B cell (primary cell): ENCODE data around the gene APBA2. TPM values are rescaled to one million over a fixed set of nuclear protein-coding genes. Genes with fewer than 3 reads are reported as not detected.

Experiments
- ATAC-seq: fragments of 200-7000 bp; cut with Tn5 transposase; one replicate; pipeline ENCODE4 v1.10.0; 2021; ENCODE audit warnings: low read depth, mild to moderate bottlenecking, moderate number of reproducible peaks, moderate library complexity
- CTCF ChIA-PET: fragments of 350-600 bp; sonication (Branson Sonifier 250); formaldehyde crosslinking; loops from one replicate; lab custom pipeline; 2021; ENCODE audit warnings: antibody characterized with exemption, inconsistent platforms; lab: Charles Lee
- POLR2A ChIA-PET: fragments of 350-600 bp; sonication (Branson Sonifier 250); formaldehyde crosslinking; loops from one replicate; lab custom pipeline; 2021; ENCODE audit warnings: antibody characterized with exemption; lab: Charles Lee
- DNase-seq: peaks from one replicate; pipeline ENCODE4 v3.0.0; 2013
- H2AFZ ChIP-seq: 2 replicates; pipeline ENCODE4 v1.6.1; 2012; ENCODE audit warnings: mild to moderate bottlenecking, low read depth, low read length; ENCODE audit not compliant: insufficient read depth, poor library complexity, severe bottlenecking
- H3K27ac ChIP-seq, 2 donors: 1 replicate in 1 of 2; 2 replicates in 1 of 2; pipeline ENCODE4 v1.5.1; 2012 to 2013; ENCODE audit warnings: low read length in 2 of 2, mild to moderate bottlenecking in 2 of 2, moderate library complexity in 1 of 2
- H3K27me3 ChIP-seq, 4 experiments: fragments of 200-600 bp in 1 of 4; sonication (generic) in 1 of 4; replicated peaks in 1 of 4; 1 replicate in 2 of 4; 2 replicates in 2 of 4; pipeline versions ENCODE4 v1.6.1 to v1.7.0; 2013 to 2016; ENCODE audit warnings: low read length in 3 of 4, mild to moderate bottlenecking in 2 of 4, mixed read lengths in 1 of 4, moderate library complexity in 1 of 4; ENCODE audit not compliant: insufficient read depth in 4 of 4, control insufficient read depth in 3 of 4; ENCODE audit errors: control extremely low read depth in 1 of 4
- H3K36me3 ChIP-seq, 2 experiments: replicated peaks in 1 of 2; 1 replicate in 1 of 2; 2 replicates in 1 of 2; pipeline versions ENCODE4 v1.6.1 to v1.7.1; 2013; ENCODE audit warnings: low read length in 1 of 2; ENCODE audit not compliant: insufficient read depth in 2 of 2, control insufficient read depth in 1 of 2; ENCODE audit errors: control extremely low read depth in 1 of 2, extremely low read depth in 1 of 2
- H3K4me1 ChIP-seq, 2 donors: fragments of 200-600 bp in 1 of 2; sonication (generic) in 1 of 2; 1 replicate in 1 of 2; 2 replicates in 1 of 2; pipeline versions ENCODE4 v1.5.1 to v1.6.1; 2013 to 2017; ENCODE audit warnings: low read length in 2 of 2; ENCODE audit not compliant: control insufficient read depth in 2 of 2, insufficient read depth in 2 of 2
- H3K4me2 ChIP-seq: replicated peaks from 2 replicates; pipeline ENCODE3; 2012; ENCODE audit warnings: mild to moderate bottlenecking, low read depth, low read length; ENCODE audit not compliant: poor library complexity, severe bottlenecking
- H3K4me3 ChIP-seq, 5 experiments: fragments of 200-600 bp in 1 of 5; sonication (generic) in 1 of 5; 1 replicate in 3 of 5; 2 replicates in 2 of 5; pipeline versions ENCODE4 v1.5.1 to v1.7.0; 2011 to 2016; ENCODE audit warnings: low read length in 4 of 5, mild to moderate bottlenecking in 4 of 5, low read depth in 2 of 5, control low read depth in 1 of 5, moderate library complexity in 1 of 5; ENCODE audit not compliant: insufficient read depth in 1 of 5; ENCODE audit errors: control extremely low read depth in 1 of 5, extremely low read depth in 1 of 5
- H3K79me2 ChIP-seq: fragments of 200-600 bp; sonication (generic); one replicate; pipeline ENCODE4 v1.6.0; 2016; ENCODE audit warnings: low read length; ENCODE audit not compliant: control insufficient read depth, insufficient read depth
- H3K9ac ChIP-seq: fragments of 200-600 bp; sonication (generic); 2 replicates; pipeline ENCODE4 v1.6.1; 2017; ENCODE audit warnings: mild to moderate bottlenecking, low read length, moderate library complexity
- H3K9me3 ChIP-seq, 3 donors: one replicate each; pipeline versions ENCODE4 v1.6.1 to v1.7.1; 2013; ENCODE audit warnings: low read length in 2 of 3; ENCODE audit not compliant: control insufficient read depth in 2 of 3, insufficient read depth in 1 of 3; ENCODE audit errors: control extremely low read depth in 1 of 3
- H4K20me1 ChIP-seq: 2 replicates; pipeline ENCODE4 v1.6.0; 2012; ENCODE audit warnings: mild to moderate bottlenecking, low read length; ENCODE audit not compliant: insufficient read depth, control insufficient read depth, poor library complexity, severe bottlenecking
- H3K27ac Mint-ChIP-seq: one replicate; pipeline ENCODE4 v1.8.0; 2021; ENCODE audit warnings: mixed read lengths
- H3K27me3 Mint-ChIP-seq: one replicate; pipeline ENCODE4 v1.8.0; 2021; ENCODE audit warnings: mixed read lengths
- H3K4me1 Mint-ChIP-seq: one replicate; pipeline ENCODE4 v1.8.0; 2021; ENCODE audit warnings: mixed read lengths
- H3K4me3 Mint-ChIP-seq: one replicate; pipeline ENCODE4 v1.8.0; 2021; ENCODE audit warnings: mixed read lengths
- H3K9me3 Mint-ChIP-seq: one replicate; pipeline ENCODE4 v1.8.0; 2022; ENCODE audit warnings: mixed read lengths; ENCODE audit not compliant: insufficient read depth
- CTCF ChIP-seq: fragments of 200-600 bp; IDR thresholded peaks from one replicate; pipeline ENCODE4 v1.8.0; 2022; ENCODE audit warnings: antibody characterized with exemption, mild to moderate bottlenecking
- EZH2 ChIP-seq: IDR thresholded peaks from 2 replicates; pipeline ENCODE4 v1.6.1; 2012; ENCODE audit warnings: borderline replicate concordance, low read depth, mild to moderate bottlenecking, moderate library complexity, low read length; ENCODE audit not compliant: insufficient read depth, poor library complexity, severe bottlenecking
- WGBS: methylation state at CpG from one replicate; pipeline ENCODE4 v1.1.5; 2013; ENCODE audit warnings: missing lambda C conversion rate; ENCODE audit not compliant: insufficient coverage; 5-methylcytosine and 5-hydroxymethylcytosine counted together
- intact Hi-C: fragments of 100-400 bp; cut with micrococcal nuclease; formaldehyde crosslinking; loops from one replicate; pipeline ENCODE4 v1.10.0; 2022
- polyA plus RNA-seq: library from polyadenylated mRNA; depleted of rRNA; stranded (reverse); fragments of >200 nt; gene quantifications from 2 replicates; pipeline ENCODE4 v1.2.3, GENCODE V29; 2012
- total RNA-seq, 2 donors: library from RNA; stranded (reverse); fragments of 120-200 nt in 1 of 2; gene quantifications; 1 replicate in 1 of 2; 2 replicates in 1 of 2; pipeline versions ENCODE4 v1.2.3 to v1.2.4, GENCODE V29; 2013 to 2022

Gene APBA2
- total and polyA plus RNA-seq, 2 donors (not counting 1 experiment from before 2014, with no cell fraction given) = 0.19 TPM; not detected in 1

GRCh38 chr15:28935316-28935715 lies 49.5 kb downstream of the APBA2 start:
- intact Hi-C loops = no loop called here
- TF ChIP-seq CTCF (no peak), EZH2 (no peak)
- Histone ChIP-seq H3K27me3 (no peaks in the 10 kb centered on the region), H3K4me3 (no peak overlapping the region), H3K4me1 (no peaks in the 10 kb centered on the region), H3K4me2 (no peak overlapping the region), H3K9ac (no peak overlapping the region), H3K9me3 (peaks cover 0 to 30% (median 0%) of the 10 kb centered on the region in 3 donors), H3K79me2 (no peaks in the 10 kb centered on the region), H4K20me1 (no peaks in the 10 kb centered on the region), H3K36me3 (no peaks in the 10 kb centered on the region), H3K27ac (no peak overlapping the region), H2AFZ (no peak overlapping the region)
- Mint-ChIP-seq H3K4me1 (no peaks in the 10 kb centered on the region), H3K4me3 (no peak overlapping the region), H3K27ac (no peak overlapping the region), H3K27me3 (no peaks in the 10 kb centered on the region), H3K9me3 (no peaks in the 10 kb centered on the region)
- WGBS = 70% methylated on average over 6 of the region's 6 CpGs
- POLR2A ChIA-PET = no interaction called here
- DNase-seq (no peak), ATAC-seq (no peak)
- CTCF ChIA-PET = no interaction called here

- ATAC-seq (no peak), DNase-seq (no peak)
- Histone ChIP-seq H3K4me3 (no peak overlapping the region), H3K36me3 (no peaks in the 10 kb centered on the region), H3K4me2 (no peak overlapping the region), H3K27me3 (no peaks in the 10 kb centered on the region), H3K9ac (no peak overlapping the region), H4K20me1 (no peaks in the 10 kb centered on the region), H2AFZ (no peak overlapping the region), H3K9me3 (peaks cover 0 to 24% (median 0%) of the 10 kb centered on the region in 3 donors), H3K4me1 (no peaks in the 10 kb centered on the region), H3K27ac (no peak overlapping the region), H3K79me2 (no peaks in the 10 kb centered on the region)
- POLR2A ChIA-PET = no interaction called here
- Mint-ChIP-seq H3K27me3 (no peaks in the 10 kb centered on the region), H3K27ac (no peak overlapping the region), H3K9me3 (no peaks in the 10 kb centered on the region), H3K4me3 (no peak overlapping the region), H3K4me1 (no peaks in the 10 kb centered on the region)
- intact Hi-C loops = no loop called here
- TF ChIP-seq CTCF = no peak
- TF ChIP-seq EZH2 = no peak
- 95% methylated on average over 4 of the region's 8 CpGs for WGBS
- CTCF ChIA-PET = no interaction called here
These were observed 50.3 kb downstream of the APBA2 start for GRCh38 chr15:28936081-28936480.
